GM19099 (cell line): Measurements from ENCODE around the gene NECTIN4.

Experiments used
- POLR2A ChIP-seq: IDR thresholded peaks from 3 replicates; pipeline ENCODE4 v1.6.1; 2011; ENCODE audit warnings: low read depth; ENCODE audit not compliant: insufficient read length; ENCODE audit errors: extremely low read depth

NECTIN4 gene

GRCh38 chr1:161031874-161032273 is 57.5 kb downstream of the NECTIN4 start:
- no peak for TF ChIP-seq POLR2A

- no peak for TF ChIP-seq POLR2A
Observed at GRCh38 chr1:161021970-161022353, 67.4 kb downstream of the NECTIN4 start.

- peak; percentile 59 for TF ChIP-seq POLR2A
Observed at GRCh38 chr1:161021165-161021969, 68.0 kb downstream of the NECTIN4 start.
